ENCODE data around the gene TFPI. TPM values are rescaled to one million over a fixed set of nuclear protein-coding genes. Genes with fewer than 3 reads are reported as not detected.

The TFPI gene
- total and polyA plus RNA-seq, 4 experiments from 2014 or later, result not detected

DNA sequence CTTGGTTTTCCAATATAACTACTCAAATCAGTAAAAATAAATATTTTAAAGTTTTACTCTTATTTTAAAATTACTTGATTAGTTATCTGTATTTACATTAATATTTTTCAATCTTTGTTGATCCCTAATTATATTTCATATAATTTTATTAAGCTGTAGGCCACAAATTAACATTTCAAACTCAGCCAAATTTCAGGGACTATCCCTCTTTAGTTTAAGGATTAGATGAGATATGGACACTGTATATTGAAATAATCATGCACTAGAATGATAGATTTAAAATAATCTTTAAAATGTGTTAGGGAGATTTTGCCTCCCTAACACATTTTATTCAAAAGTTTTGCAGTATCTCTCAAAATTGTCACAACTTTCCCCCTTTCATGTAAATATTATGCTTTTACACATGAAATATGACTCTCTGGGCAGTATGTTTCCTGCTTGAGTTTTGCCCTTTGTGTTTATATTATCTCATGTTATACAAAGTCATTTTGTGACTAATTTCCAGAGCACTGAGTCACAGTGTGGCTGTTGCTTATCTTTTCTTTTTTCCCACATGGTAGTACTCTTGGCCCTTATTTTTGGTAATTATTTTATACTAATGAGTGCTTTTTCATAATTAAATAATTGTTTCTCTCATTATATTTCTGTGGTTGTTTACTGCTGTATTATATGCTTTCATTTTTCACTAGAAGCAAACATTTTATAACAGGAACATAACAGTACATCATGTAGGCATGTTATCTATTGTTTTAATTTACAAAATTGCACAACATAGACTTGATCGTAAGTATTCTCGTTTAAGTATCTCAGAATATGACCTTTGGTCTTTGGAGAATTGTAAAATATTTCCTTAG, 1.2 kb downstream of the TFPI start:
- H3K36me3 Mint-ChIP-seq, result no peaks in the 10 kb centered on the region
- H3K4me3 Mint-ChIP-seq, result no peak overlapping the region
- no peak overlapping the region for H3K27ac Mint-ChIP-seq
- peaks cover 0 to 2% of the 10 kb centered on the region in 2 donors for H3K27me3 Mint-ChIP-seq
- Histone ChIP-seq H3K4me1 (ENCODE audit: insufficient read depth, low read length) (no peaks in the 10 kb centered on the region), H3K36me3 (ENCODE audit: insufficient read depth, low read length) (no peaks in the 10 kb centered on the region), H3K4me3 (ENCODE audit: low read length in 2 of 2) (no peak overlapping the region), H3K27ac (ENCODE audit: low read depth, low read length) (no peak overlapping the region), H3K27me3 (ENCODE audit: insufficient read depth, low read length) (no peaks in the 10 kb centered on the region), H3K9me3 (ENCODE audit: control insufficient read depth in 1 of 2, low read length in 2 of 2) (no peaks in the 10 kb centered on the region)
- DNase-seq, result no peak
- H3K9me3 Mint-ChIP-seq, result peaks cover 0 to 5% (median 0%) of the 10 kb centered on the region in 8 donors
- ChIA-PET CTCF (ENCODE audit: partially characterized antibody) (no interaction called here), POLR2A (ENCODE audit: partially characterized antibody) (no interaction called here)
- H3K4me1 Mint-ChIP-seq, result peaks cover 0 to 1% (median 0%) of the 10 kb centered on the region in 4 donors
- intact Hi-C loops (cut with micrococcal nuclease), result no loop called here

DNA sequence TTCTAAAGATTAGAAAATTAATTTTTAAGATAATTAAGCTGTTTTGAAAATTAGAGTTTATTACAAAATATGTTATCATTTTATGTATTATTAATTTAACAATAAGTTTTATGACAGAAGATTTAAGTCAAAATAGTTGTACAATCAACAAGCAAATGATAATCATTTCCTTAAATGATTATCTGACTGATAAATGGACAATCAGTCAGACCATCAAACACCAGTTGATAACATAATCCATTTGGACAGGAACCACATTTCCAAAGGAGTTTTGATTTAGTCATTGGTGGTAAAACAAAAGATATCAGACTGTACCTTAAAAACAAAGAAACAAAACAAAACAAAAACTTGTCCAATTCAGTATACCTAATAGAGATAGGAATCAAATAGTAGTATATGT, 1.9 kb downstream of the TFPI start:
- no peak overlapping the region for H3K27ac ChIP-seq (ENCODE audit: low read depth, low read length)
- Mint-ChIP-seq H3K9me3 (peaks cover 0 to 3% (median 0%) of the 10 kb centered on the region in 8 donors), H3K27me3 (peaks cover 0 to 2% of the 10 kb centered on the region in 2 donors), H3K4me3 (no peak overlapping the region), H3K4me1 (peaks cover 0 to 1% (median 0%) of the 10 kb centered on the region in 4 donors), H3K36me3 (no peaks in the 10 kb centered on the region), H3K27ac (no peak overlapping the region)
- H3K4me1 ChIP-seq (ENCODE audit: insufficient read depth, low read length), result no peaks in the 10 kb centered on the region
- intact Hi-C loops (cut with micrococcal nuclease), result no loop called here
- POLR2A ChIA-PET (ENCODE audit: partially characterized antibody), result no interaction called here
- no peak overlapping the region for H3K4me3 ChIP-seq (ENCODE audit: low read length in 2 of 2)
- H3K9me3 ChIP-seq (ENCODE audit: control insufficient read depth in 1 of 2, low read length in 2 of 2), result no peaks in the 10 kb centered on the region
- CTCF ChIA-PET (ENCODE audit: partially characterized antibody), result no interaction called here
- no peak for DNase-seq
- no peaks in the 10 kb centered on the region for H3K27me3 ChIP-seq (ENCODE audit: insufficient read depth, low read length)
- no peaks in the 10 kb centered on the region for H3K36me3 ChIP-seq (ENCODE audit: insufficient read depth, low read length)

DNA sequence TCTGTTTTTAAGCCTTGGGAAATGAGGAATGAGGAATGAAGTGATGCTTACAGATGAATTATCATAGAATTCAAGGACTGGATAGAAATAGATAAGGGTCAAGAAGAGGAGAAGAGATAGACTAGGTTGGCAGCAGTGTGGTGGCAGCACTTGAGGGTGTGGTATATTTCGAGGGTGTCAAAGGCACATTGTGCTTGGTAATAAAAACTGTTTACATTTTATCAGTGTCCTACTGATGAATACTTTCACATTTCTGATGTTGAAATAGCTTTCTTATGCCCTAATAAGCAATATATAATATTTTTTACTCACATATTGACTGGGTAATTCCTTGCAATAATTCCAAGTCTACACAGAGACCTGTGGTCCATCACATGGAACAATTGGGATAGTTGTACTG, 3.4 kb downstream of the TFPI start:
- no peak for DNase-seq
- no peak overlapping the region for H3K27ac ChIP-seq (ENCODE audit: low read depth, low read length)
- H3K27me3 ChIP-seq (ENCODE audit: insufficient read depth, low read length), result no peaks in the 10 kb centered on the region
- peaks cover 0 to 3% (median 0%) of the 10 kb centered on the region in 8 donors for H3K9me3 Mint-ChIP-seq
- H3K4me1 ChIP-seq (ENCODE audit: insufficient read depth, low read length), result no peaks in the 10 kb centered on the region
- peaks cover 0 to 1% (median 0%) of the 10 kb centered on the region in 4 donors for H3K4me1 Mint-ChIP-seq
- H3K27ac Mint-ChIP-seq, result no peak overlapping the region
- no peaks in the 10 kb centered on the region for H3K9me3 ChIP-seq (ENCODE audit: control insufficient read depth in 1 of 2, low read length in 2 of 2)
- H3K4me3 Mint-ChIP-seq, result no peak overlapping the region
- ChIA-PET POLR2A (ENCODE audit: partially characterized antibody) (no interaction called here), CTCF (ENCODE audit: partially characterized antibody) (no interaction called here)
- H3K36me3 ChIP-seq (ENCODE audit: insufficient read depth, low read length), result no peaks in the 10 kb centered on the region
- no peak overlapping the region for H3K4me3 ChIP-seq (ENCODE audit: low read length in 2 of 2)
- intact Hi-C loops (cut with micrococcal nuclease), result no loop called here
- peaks cover 0 to 2% of the 10 kb centered on the region in 2 donors for H3K27me3 Mint-ChIP-seq
- H3K36me3 Mint-ChIP-seq, result no peaks in the 10 kb centered on the region

DNA sequence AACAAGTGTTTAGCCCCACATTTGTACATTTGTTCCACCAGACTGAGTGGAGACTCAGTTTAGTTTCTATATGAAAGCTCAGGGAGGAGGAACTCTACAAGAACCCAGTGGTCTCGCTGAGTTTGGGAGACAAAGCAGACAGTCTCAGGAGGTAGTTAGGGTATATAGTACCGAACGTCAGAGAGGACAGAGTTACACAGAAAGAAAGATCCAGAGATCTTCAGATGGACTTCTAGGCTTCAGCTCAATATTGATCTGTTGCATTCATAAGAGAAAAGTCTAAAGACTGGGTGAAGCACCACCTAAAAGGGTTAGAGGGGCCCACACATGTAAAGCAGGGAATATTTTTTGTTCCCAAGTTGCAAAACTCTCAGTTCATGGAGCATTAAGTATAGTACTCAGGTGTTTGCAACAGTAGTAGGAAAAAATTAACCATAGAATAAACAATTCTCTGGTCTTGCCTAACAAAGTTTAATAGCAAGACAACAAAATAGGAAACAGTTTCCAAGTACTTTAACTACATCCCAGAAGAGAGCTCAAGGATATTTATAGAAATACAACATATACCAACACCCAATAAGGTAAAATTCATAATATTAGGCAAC, 4.2 kb downstream of the TFPI start:
- H3K27ac ChIP-seq (ENCODE audit: low read depth, low read length), result no peak overlapping the region
- no peaks in the 10 kb centered on the region for H3K9me3 ChIP-seq (ENCODE audit: control insufficient read depth in 1 of 2, low read length in 2 of 2)
- no peaks in the 10 kb centered on the region for H3K4me1 ChIP-seq (ENCODE audit: insufficient read depth, low read length)
- Mint-ChIP-seq H3K4me1 (peaks cover 0 to 1% (median 0%) of the 10 kb centered on the region in 4 donors), H3K27me3 (peaks cover 0 to 2% of the 10 kb centered on the region in 2 donors), H3K9me3 (no peaks in the 10 kb centered on the region), H3K27ac (no peak overlapping the region), H3K4me3 (no peak overlapping the region), H3K36me3 (no peaks in the 10 kb centered on the region)
- intact Hi-C loops (cut with micrococcal nuclease), result no loop called here
- CTCF ChIA-PET (ENCODE audit: partially characterized antibody), result no interaction called here
- no peaks in the 10 kb centered on the region for H3K27me3 ChIP-seq (ENCODE audit: insufficient read depth, low read length)
- POLR2A ChIA-PET (ENCODE audit: partially characterized antibody), result no interaction called here
- no peak overlapping the region for H3K4me3 ChIP-seq (ENCODE audit: low read length in 2 of 2)
- no peaks in the 10 kb centered on the region for H3K36me3 ChIP-seq (ENCODE audit: insufficient read depth, low read length)
- DNase-seq, result no peak

DNA sequence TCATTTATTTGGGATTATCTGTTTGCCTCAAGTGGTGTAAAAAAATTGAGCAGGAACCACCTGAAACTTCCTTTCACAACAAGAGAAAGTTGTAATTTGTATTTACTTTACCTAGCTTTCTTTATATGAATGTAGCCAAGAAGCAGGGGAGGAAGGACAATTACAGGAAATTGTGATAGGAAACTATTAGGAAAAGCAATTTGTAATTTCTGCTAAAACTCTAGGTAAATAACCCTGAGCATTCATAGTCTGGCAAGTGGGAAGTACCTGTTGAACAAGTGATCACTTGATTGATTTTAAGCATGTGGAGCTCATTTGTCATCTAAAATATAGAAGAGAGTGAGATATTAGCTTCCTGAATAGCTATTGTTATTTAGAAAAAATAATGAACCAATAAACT, 5.0 kb downstream of the TFPI start:
- Histone ChIP-seq H3K4me3 (ENCODE audit: low read length in 2 of 2) (no peak overlapping the region), H3K4me1 (ENCODE audit: insufficient read depth, low read length) (no peaks in the 10 kb centered on the region), H3K36me3 (ENCODE audit: insufficient read depth, low read length) (no peaks in the 10 kb centered on the region), H3K27ac (ENCODE audit: low read depth, low read length) (no peak overlapping the region), H3K9me3 (ENCODE audit: control insufficient read depth in 1 of 2, low read length in 2 of 2) (no peaks in the 10 kb centered on the region), H3K27me3 (ENCODE audit: insufficient read depth, low read length) (no peaks in the 10 kb centered on the region)
- Mint-ChIP-seq H3K36me3 (no peaks in the 10 kb centered on the region), H3K27me3 (peaks cover 0 to 2% of the 10 kb centered on the region in 2 donors), H3K9me3 (no peaks in the 10 kb centered on the region), H3K4me3 (no peak overlapping the region), H3K27ac (no peak overlapping the region), H3K4me1 (peaks cover 0 to under 1% (median 0%) of the 10 kb centered on the region in 4 donors)
- ChIA-PET POLR2A (ENCODE audit: partially characterized antibody) (no interaction called here), CTCF (ENCODE audit: partially characterized antibody) (no interaction called here)
- intact Hi-C loops (cut with micrococcal nuclease), result no loop called here
- DNase-seq, result no peak

GRCh38 chr2:187548656-187549055, 5.6 kb downstream of the TFPI start:
- H3K4me1 ChIP-seq (ENCODE audit: insufficient read depth, low read length), result no peaks in the 10 kb centered on the region
- POLR2A ChIA-PET (ENCODE audit: partially characterized antibody), result no interaction called here
- Mint-ChIP-seq H3K4me1 (no peaks in the 10 kb centered on the region), H3K36me3 (no peaks in the 10 kb centered on the region), H3K27ac (no peak overlapping the region), H3K4me3 (no peak overlapping the region), H3K27me3 (no peaks in the 10 kb centered on the region), H3K9me3 (no peaks in the 10 kb centered on the region)
- intact Hi-C loops (cut with micrococcal nuclease), result no loop called here
- H3K36me3 ChIP-seq (ENCODE audit: insufficient read depth, low read length), result no peaks in the 10 kb centered on the region
- H3K27ac ChIP-seq (ENCODE audit: low read depth, low read length), result no peak overlapping the region
- no peak for DNase-seq
- no peaks in the 10 kb centered on the region for H3K9me3 ChIP-seq (ENCODE audit: control insufficient read depth in 1 of 2, low read length in 2 of 2)
- CTCF ChIA-PET (ENCODE audit: partially characterized antibody), result no interaction called here
- H3K27me3 ChIP-seq (ENCODE audit: insufficient read depth, low read length), result no peaks in the 10 kb centered on the region
- no peak overlapping the region for H3K4me3 ChIP-seq (ENCODE audit: low read length in 2 of 2)

DNA sequence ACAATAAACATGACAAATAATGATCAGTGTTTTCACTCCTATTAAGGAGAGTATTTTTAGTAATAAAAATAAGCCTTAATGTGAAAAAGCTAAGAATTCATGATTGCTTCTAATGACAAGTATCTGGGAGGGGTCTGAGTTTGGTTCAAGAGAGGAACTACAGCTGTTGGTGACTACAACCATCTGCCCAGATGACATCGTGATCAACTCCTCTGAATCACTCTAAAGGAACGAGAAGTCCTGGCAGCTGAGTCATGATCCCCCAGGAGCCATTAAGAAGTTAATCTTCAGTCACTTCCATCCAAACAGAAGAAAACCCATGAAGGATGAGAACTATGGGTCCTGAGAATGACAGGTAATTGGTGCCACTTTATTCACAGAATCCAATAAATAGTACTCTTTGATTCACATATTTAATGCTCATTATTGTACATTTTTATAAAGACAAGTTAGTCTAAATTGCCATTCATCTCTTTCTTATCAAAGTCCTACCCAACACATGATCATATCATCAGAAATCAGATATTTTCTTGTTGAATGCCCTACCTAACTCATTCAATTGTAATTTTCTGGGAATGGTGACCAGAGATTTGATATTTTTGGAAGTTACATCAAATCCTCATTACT, 6.8 kb downstream of the TFPI start:
- Mint-ChIP-seq H3K36me3 (no peaks in the 10 kb centered on the region), H3K27me3 (no peaks in the 10 kb centered on the region), H3K4me1 (no peaks in the 10 kb centered on the region), H3K4me3 (no peak overlapping the region), H3K27ac (no peak overlapping the region), H3K9me3 (no peaks in the 10 kb centered on the region)
- ChIA-PET CTCF (ENCODE audit: partially characterized antibody) (no interaction called here), POLR2A (ENCODE audit: partially characterized antibody) (no interaction called here)
- DNase-seq, result no peak
- H3K27me3 ChIP-seq (ENCODE audit: insufficient read depth, low read length), result no peaks in the 10 kb centered on the region
- H3K4me1 ChIP-seq (ENCODE audit: insufficient read depth, low read length), result no peaks in the 10 kb centered on the region
- intact Hi-C loops (cut with micrococcal nuclease), result no loop called here
- no peaks in the 10 kb centered on the region for H3K9me3 ChIP-seq (ENCODE audit: control insufficient read depth in 1 of 2, low read length in 2 of 2)
- no peak overlapping the region for H3K27ac ChIP-seq (ENCODE audit: low read depth, low read length)
- no peaks in the 10 kb centered on the region for H3K36me3 ChIP-seq (ENCODE audit: insufficient read depth, low read length)
- no peak overlapping the region for H3K4me3 ChIP-seq (ENCODE audit: low read length in 2 of 2)

Measured in CD4-positive, alpha-beta memory T cell (primary cell).